Omental fat pad (tissue), 4 donors: ENCODE results near the gene KLHL29. TPM values are rescaled to one million over a fixed set of nuclear protein-coding genes. Genes with fewer than 3 reads are reported as not detected.
A peak's percentile ranks its signal among the peaks of the same experiment; 100 is the strongest.

Experiments
- ATAC-seq: fragments of 150-250 bp; one replicate; pipeline ENCODE4 v1.9.1; 2016; ENCODE audit warnings: mild to moderate bottlenecking, moderate library complexity; ENCODE audit not compliant: low FRiP score
- DNase-seq: peaks from one replicate; pipeline ENCODE4 v3.0.0-alpha.2; 2019; ENCODE audit warnings: low spot score
- total RNA-seq, 4 donors: library from RNA; depleted of rRNA; stranded (reverse); fragments of >200 nt; gene quantifications; one replicate each; pipeline ENCODE4 v1.1.0, GENCODE V29; 2016
- TF ChIP-seq, protein P1 (sequence below), 3 donors: fragments of 450-650 bp; IDR thresholded peaks; one replicate each; pipeline ENCODE4 v1.5.1; 2016 to 2017; ENCODE audit warnings: antibody characterized with exemption in 3 of 3, mild to moderate bottlenecking in 3 of 3, moderate library complexity in 2 of 3

Gene KLHL29
- total RNA-seq, 4 donors from 2014 or later = 4.0 to 19.5 (median 12.7) TPM

GRCh38 chr2:23385748-23386338, 864 bp downstream of the KLHL29 start:
- TF ChIP-seq, protein P1, sequence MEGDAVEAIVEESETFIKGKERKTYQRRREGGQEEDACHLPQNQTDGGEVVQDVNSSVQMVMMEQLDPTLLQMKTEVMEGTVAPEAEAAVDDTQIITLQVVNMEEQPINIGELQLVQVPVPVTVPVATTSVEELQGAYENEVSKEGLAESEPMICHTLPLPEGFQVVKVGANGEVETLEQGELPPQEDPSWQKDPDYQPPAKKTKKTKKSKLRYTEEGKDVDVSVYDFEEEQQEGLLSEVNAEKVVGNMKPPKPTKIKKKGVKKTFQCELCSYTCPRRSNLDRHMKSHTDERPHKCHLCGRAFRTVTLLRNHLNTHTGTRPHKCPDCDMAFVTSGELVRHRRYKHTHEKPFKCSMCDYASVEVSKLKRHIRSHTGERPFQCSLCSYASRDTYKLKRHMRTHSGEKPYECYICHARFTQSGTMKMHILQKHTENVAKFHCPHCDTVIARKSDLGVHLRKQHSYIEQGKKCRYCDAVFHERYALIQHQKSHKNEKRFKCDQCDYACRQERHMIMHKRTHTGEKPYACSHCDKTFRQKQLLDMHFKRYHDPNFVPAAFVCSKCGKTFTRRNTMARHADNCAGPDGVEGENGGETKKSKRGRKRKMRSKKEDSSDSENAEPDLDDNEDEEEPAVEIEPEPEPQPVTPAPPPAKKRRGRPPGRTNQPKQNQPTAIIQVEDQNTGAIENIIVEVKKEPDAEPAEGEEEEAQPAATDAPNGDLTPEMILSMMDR (IDR thresholded peaks at IDR 0.05) = no peak
- peak; percentile 4 for ATAC-seq

GRCh38 chr2:23386339-23387220, 1.6 kb downstream of the KLHL29 start:
- no peak for DNase-seq
- ATAC-seq = peak; percentile 15

More at GRCh38 chr2:23385748-23386338, 864 bp downstream of the KLHL29 start:
- DNase-seq = no peak

DNA sequence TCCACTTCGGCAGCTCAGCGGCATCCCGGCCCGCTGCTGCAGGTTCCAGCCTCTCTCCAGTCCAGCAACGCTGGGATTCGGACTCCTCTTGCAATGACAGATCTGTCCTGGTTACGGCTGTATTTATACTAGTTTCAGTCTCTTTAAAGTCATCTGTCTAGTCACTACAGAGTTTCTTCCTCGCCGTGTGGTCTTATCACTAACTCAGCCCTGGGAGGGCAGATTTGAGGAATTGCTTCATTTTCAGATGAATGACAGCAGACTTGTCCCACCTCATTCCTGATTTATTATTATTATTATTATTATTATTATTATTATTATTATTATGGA, 2.2 kb downstream of the KLHL29 start:
- ATAC-seq (no peak), DNase-seq (no peak)
- TF ChIP-seq, protein P1 (IDR thresholded peaks at IDR 0.05) = no peak

More at GRCh38 chr2:23386339-23387220, 1.6 kb downstream of the KLHL29 start:
- TF ChIP-seq, protein P1 (IDR thresholded peaks at IDR 0.05) = no peak

GRCh38 chr2:23387845-23388244, 2.9 kb downstream of the KLHL29 start:
- DNase-seq = no peak
- TF ChIP-seq, protein P1 (IDR thresholded peaks at IDR 0.05) = no peak
- no peak for ATAC-seq

DNA sequence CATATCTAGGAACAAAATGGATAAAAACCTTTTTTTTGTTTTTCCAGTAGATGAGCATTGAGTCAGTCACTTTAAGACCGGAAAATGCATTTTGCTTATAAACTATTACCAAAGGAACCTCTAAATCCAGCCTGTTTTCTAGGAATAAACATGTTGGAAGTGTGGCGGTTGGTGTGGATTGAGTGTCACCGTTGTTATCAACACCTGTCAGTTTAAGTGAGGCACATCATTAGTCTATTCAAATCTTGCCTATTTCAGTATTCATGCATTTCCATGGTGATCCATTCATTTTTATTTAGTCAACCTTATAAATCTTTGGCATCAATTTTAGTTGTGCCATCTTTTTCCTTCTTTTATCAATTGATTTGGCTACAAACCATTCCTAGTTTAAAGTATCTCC, 3.3 kb downstream of the KLHL29 start:
- ATAC-seq (no peak), DNase-seq (no peak)
- TF ChIP-seq, protein P1 (IDR thresholded peaks at IDR 0.05) = no peak

DNA sequence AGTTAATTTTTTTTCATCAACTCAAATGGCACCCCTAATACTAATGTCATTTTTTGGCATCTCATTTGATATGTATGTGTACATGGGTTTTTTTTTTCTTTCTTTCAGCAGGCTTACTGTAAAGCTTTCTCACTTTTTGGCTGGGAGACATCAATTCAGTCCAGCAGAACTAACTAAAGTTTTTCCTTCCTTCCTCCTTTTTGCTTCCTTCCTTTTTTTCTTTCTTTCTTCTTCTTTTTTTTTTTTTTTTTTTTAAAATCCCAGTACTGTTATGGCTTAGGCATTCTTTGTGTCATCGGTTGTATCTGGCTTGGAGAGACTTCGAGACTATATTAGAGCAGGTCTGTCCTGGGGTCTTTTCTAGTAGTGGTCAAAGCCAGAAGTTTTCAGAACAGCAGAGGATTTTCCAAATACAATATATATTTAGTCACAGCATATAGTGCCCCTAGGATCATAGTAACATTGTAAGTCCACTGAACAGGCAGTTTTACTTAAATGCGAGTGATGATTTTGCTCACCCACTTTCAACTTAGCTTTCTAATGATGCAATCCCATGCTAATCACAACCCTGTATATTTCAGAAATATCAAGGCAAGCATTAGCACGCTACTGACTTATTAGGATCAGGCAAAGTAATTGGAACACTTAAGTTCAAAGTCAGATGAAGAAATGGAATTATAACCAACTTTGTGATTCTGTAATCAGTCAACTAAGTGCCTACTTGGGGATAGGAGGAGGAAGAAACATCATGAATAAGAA, 4.0 kb downstream of the KLHL29 start:
- TF ChIP-seq, protein P1 (IDR thresholded peaks at IDR 0.05) = no peak
- no peak for DNase-seq
- no peak for ATAC-seq
